ENCODE results near the gene GPS2.

Gene GPS2

DNA sequence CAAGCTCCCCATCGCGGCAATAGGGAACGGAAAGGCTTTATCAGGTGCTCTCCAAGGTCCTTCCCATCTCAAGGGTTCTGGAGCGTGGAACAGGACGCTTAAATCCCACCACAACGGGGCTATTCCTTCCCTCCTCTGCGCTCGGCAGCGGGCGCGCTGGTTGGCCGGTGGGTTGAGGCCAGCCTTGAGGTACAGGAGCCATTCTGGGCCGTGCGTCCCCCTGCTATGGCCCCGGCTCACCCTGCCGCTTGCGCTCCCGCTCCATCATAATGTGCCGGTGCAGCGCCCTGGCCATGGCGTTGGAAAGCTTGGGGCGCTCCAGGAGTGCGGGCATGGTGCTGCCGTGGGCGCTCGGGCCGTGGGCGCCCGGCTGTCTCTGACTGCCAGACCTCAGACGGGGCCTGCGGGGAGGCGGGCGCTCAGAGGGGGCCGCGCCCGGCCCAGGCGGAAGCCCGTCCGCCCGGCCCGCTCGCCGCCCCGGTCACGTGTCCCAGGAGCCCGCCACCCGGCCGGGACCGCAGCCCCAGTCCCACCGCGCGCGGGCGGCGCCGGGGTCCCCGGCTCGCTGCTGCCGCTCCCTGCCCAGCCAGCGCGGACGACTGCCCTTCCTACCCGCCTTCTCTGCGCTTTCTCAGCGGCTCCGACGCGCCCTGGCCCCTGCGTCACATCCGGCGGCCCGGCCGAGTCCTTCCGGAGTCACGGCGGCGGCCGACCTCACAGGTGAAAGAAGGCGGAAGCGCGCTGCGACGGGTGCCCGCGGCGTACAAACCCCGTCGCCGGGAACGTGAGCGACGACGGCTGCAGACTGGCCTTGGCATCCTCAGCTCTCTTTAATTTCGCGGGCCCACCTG is at the start of gene GPS2 (continued):
- no peak for TF ChIP-seq ZNF202 (tag by site-specific recombination; IDR thresholded peaks at IDR 0.05; ENCODE audit: borderline replicate concordance)
- TF ChIP-seq GLIS2 (tag by site-specific recombination; IDR thresholded peaks at IDR 0.05) = 0 out of 2 replicates have a peak, but pooled peaks have one; percentile 28
- TF ChIP-seq MZF1 (tag by site-specific recombination; IDR thresholded peaks at IDR 0.05; ENCODE audit: borderline replicate concordance) = no peak
- no peak for TF ChIP-seq ZNF654 (tag by site-specific recombination; IDR thresholded peaks at IDR 0.05; ENCODE audit: low read depth)
- no peak for TF ChIP-seq ZNF670 (tag by site-specific recombination; IDR thresholded peaks at IDR 0.05; ENCODE audit: low read depth)
- TF ChIP-seq ZNF529 (tag by site-specific recombination; IDR thresholded peaks at IDR 0.05; ENCODE audit: insufficient replicate concordance) = no peak
- TF ChIP-seq ZNF155 (tag by site-specific recombination; IDR thresholded peaks at IDR 0.05) = no peak
- TF ChIP-seq ZNF629 (tag by site-specific recombination; IDR thresholded peaks at IDR 0.05) = peak; percentile 90
- no peak for TF ChIP-seq ZNF112 (tag by site-specific recombination; IDR thresholded peaks at IDR 0.05)
- TF ChIP-seq MEIS1 (CRISPR knock-in tag; IDR thresholded peaks at IDR 0.05; ENCODE audit: borderline replicate concordance) = no peak
- no peak for TF ChIP-seq REPIN1 (tag by site-specific recombination; IDR thresholded peaks at IDR 0.05; ENCODE audit: low read depth)
- no peak for TF ChIP-seq ZNF114 (tag by site-specific recombination; IDR thresholded peaks at IDR 0.05)
- TF ChIP-seq ZNF169 (tag by site-specific recombination; IDR thresholded peaks at IDR 0.05) = no peak
- TF ChIP-seq, protein P1, sequence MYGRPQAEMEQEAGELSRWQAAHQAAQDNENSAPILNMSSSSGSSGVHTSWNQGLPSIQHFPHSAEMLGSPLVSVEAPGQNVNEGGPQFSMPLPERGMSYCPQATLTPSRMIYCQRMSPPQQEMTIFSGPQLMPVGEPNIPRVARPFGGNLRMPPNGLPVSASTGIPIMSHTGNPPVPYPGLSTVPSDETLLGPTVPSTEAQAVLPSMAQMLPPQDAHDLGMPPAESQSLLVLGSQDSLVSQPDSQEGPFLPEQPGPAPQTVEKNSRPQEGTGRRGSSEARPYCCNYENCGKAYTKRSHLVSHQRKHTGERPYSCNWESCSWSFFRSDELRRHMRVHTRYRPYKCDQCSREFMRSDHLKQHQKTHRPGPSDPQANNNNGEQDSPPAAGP (tag by site-specific recombination; IDR thresholded peaks at IDR 0.05) = peak; percentile 62; the same call in 1 of the 2 replicates
- peak; percentile 96 for TF ChIP-seq ZBTB6 (tag by site-specific recombination; IDR thresholded peaks at IDR 0.05)
- no peak for TF ChIP-seq IKZF3 (tag by site-specific recombination; IDR thresholded peaks at IDR 0.05)
- no peak for TF ChIP-seq HOXA7 (CRISPR knock-in tag; IDR thresholded peaks at IDR 0.05; ENCODE audit: borderline replicate concordance)
- TF ChIP-seq, protein P2, sequence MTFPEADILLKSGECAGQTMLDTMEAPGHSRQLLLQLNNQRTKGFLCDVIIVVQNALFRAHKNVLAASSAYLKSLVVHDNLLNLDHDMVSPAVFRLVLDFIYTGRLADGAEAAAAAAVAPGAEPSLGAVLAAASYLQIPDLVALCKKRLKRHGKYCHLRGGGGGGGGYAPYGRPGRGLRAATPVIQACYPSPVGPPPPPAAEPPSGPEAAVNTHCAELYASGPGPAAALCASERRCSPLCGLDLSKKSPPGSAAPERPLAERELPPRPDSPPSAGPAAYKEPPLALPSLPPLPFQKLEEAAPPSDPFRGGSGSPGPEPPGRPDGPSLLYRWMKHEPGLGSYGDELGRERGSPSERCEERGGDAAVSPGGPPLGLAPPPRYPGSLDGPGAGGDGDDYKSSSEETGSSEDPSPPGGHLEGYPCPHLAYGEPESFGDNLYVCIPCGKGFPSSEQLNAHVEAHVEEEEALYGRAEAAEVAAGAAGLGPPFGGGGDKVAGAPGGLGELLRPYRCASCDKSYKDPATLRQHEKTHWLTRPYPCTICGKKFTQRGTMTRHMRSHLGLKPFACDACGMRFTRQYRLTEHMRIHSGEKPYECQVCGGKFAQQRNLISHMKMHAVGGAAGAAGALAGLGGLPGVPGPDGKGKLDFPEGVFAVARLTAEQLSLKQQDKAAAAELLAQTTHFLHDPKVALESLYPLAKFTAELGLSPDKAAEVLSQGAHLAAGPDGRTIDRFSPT (tag by site-specific recombination; IDR thresholded peaks at IDR 0.05) = peak; percentile 34; the same call in 1 of the 2 replicates

GRCh38 chr17:7363311-7363710 is 48.2 kb upstream of the GPS2 start:
- Histone ChIP-seq H3K9me3 (ENCODE audit: control insufficient read depth, insufficient read depth, low read depth, low read length) (no peaks in the 10 kb centered on the region), H3K27ac (ENCODE audit: extremely low read depth, low read depth, low read length) (no peak overlapping the region), H3K36me3 (ENCODE audit: control insufficient read depth in 2 of 2, insufficient read depth in 1 of 2, low read length in 2 of 2) (no peaks in the 10 kb centered on the region), H3K4me3 (ENCODE audit: low read depth, low read length) (no peak overlapping the region), H3K4me1 (ENCODE audit: control insufficient read depth, insufficient read depth, low read length) (no peaks in the 10 kb centered on the region)
- TF ChIP-seq ZNF530 (tag by site-specific recombination; IDR thresholded peaks at IDR 0.05; ENCODE audit: low read depth) (no peak), ZFHX2 (tag by site-specific recombination; conservative IDR thresholded peaks at IDR 0.05) (peak; percentile 43; the same call in 1 of the 2 replicates)
- CTCF ChIA-PET = interaction anchor here (1.2 kb wide), 1 partner anchor 197 kb away, joined by 6 read pairs; no protein-coding TSS in a partner anchor
- POLR2A ChIA-PET = interaction anchor here (0.6 to 0.9 kb wide), 5 partner anchors 13 to 759 kb away, joined by 3 to 4 read pairs (median 3); no protein-coding TSS in a partner anchor

Data from HEK293 (cell line).